Measurements from ENCODE around the gene BRIP1. TPM values are rescaled to one million over a fixed set of nuclear protein-coding genes. Genes with fewer than 3 reads are reported as not detected.

BRIP1 gene
- total RNA-seq, 2 experiments from 2014 or later: 13.2 to 14.5 TPM

- H3K4me1 Mint-ChIP-seq (ENCODE audit: low read depth): no peaks in the 10 kb centered on the region
- POLR2A ChIA-PET: no interaction called here
- intact Hi-C loops (cut with micrococcal nuclease): no loop called here
- H3K36me3 Mint-ChIP-seq (ENCODE audit: low read depth): peaks cover 37% of the 10 kb centered on the region
- no peak overlapping the region for H3K4me3 Mint-ChIP-seq
- CTCF ChIA-PET: no interaction called here
- no peak for ATAC-seq
- peaks cover 12% of the 10 kb centered on the region for H3K9me3 Mint-ChIP-seq
- DNase-seq: no peak
- no peak overlapping the region for H3K27ac Mint-ChIP-seq
- no peaks in the 10 kb centered on the region for H3K27me3 Mint-ChIP-seq
- TF ChIP-seq CTCF (IDR thresholded peaks at IDR 0.05): no peak
Measured at GRCh38 chr17:61744252-61744651, 119.1 kb downstream of the BRIP1 start.

GRCh38 chr17:61743766-61744165 lies 119.6 kb downstream of the BRIP1 start:
- no peak for TF ChIP-seq CTCF (IDR thresholded peaks at IDR 0.05)
- no peak for DNase-seq
- intact Hi-C loops (cut with micrococcal nuclease): no loop called here
- ATAC-seq: no peak
- ChIA-PET CTCF (no interaction called here), POLR2A (no interaction called here)
- Mint-ChIP-seq H3K27me3 (no peaks in the 10 kb centered on the region), H3K9me3 (peaks cover 12% of the 10 kb centered on the region), H3K27ac (no peak overlapping the region), H3K36me3 (ENCODE audit: low read depth) (peaks cover 37% of the 10 kb centered on the region), H3K4me1 (ENCODE audit: low read depth) (no peaks in the 10 kb centered on the region), H3K4me3 (no peak overlapping the region)

GRCh38 chr17:61739002-61739401 lies 124.3 kb downstream of the BRIP1 start:
- Mint-ChIP-seq H3K4me3 (no peak overlapping the region), H3K4me1 (ENCODE audit: low read depth) (no peaks in the 10 kb centered on the region), H3K27me3 (no peaks in the 10 kb centered on the region), H3K36me3 (ENCODE audit: low read depth) (peaks cover 32% of the 10 kb centered on the region), H3K9me3 (peaks cover 9% of the 10 kb centered on the region), H3K27ac (no peak overlapping the region)
- no peak for ATAC-seq
- ChIA-PET POLR2A (no interaction called here), CTCF (no interaction called here)
- intact Hi-C loops (cut with micrococcal nuclease): no loop called here
- DNase-seq: no peak
- TF ChIP-seq CTCF (IDR thresholded peaks at IDR 0.05): no peak

GRCh38 chr17:61738249-61738648 lies 125.1 kb downstream of the BRIP1 start:
- Mint-ChIP-seq H3K27ac (no peak overlapping the region), H3K4me1 (ENCODE audit: low read depth) (no peaks in the 10 kb centered on the region), H3K4me3 (no peak overlapping the region), H3K9me3 (peaks cover 9% of the 10 kb centered on the region), H3K27me3 (no peaks in the 10 kb centered on the region), H3K36me3 (ENCODE audit: low read depth) (peaks cover 32% of the 10 kb centered on the region)
- ChIA-PET CTCF (no interaction called here), POLR2A (no interaction called here)
- no peak for TF ChIP-seq CTCF (IDR thresholded peaks at IDR 0.05)
- DNase-seq (no peak), ATAC-seq (no peak)
- intact Hi-C loops (cut with micrococcal nuclease): no loop called here

GRCh38 chr17:61737820-61738219 lies 125.5 kb downstream of the BRIP1 start:
- H3K4me3 Mint-ChIP-seq: no peak overlapping the region
- peaks cover 9% of the 10 kb centered on the region for H3K9me3 Mint-ChIP-seq
- no peak for TF ChIP-seq CTCF (IDR thresholded peaks at IDR 0.05)
- no peaks in the 10 kb centered on the region for H3K27me3 Mint-ChIP-seq
- H3K36me3 Mint-ChIP-seq (ENCODE audit: low read depth): peaks cover 31% of the 10 kb centered on the region
- ChIA-PET CTCF (no interaction called here), POLR2A (no interaction called here)
- no peak overlapping the region for H3K27ac Mint-ChIP-seq
- no peaks in the 10 kb centered on the region for H3K4me1 Mint-ChIP-seq (ENCODE audit: low read depth)
- DNase-seq: no peak
- intact Hi-C loops (cut with micrococcal nuclease): no loop called here
- no peak for ATAC-seq

Measured in activated CD8-positive, alpha-beta T cell treated with anti-CD3 and anti-CD28 coated beads for 36 hours (primary cell).